ENCODE results near the gene GATA6.

DNA sequence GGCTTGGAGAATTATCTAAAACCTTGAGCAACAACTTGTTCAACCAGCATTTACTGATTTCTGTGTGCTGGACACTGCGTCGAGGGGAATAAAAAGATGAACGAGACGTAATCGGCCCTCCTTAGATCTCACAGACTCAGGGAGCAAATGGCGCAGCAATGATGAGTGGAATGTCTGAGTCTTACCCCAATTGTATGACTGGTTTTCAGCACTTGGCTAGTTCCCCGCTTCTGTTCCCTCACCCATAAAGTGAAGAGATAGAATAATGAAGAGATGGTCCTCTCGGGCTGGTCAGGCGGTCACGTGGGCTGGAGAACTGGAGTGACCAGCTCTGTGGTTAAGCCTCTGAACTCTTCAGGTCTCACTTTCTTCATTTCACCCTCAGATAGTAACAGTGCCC is 17.3 kb upstream of the GATA6 start:
- TF ChIP-seq, protein P1, sequence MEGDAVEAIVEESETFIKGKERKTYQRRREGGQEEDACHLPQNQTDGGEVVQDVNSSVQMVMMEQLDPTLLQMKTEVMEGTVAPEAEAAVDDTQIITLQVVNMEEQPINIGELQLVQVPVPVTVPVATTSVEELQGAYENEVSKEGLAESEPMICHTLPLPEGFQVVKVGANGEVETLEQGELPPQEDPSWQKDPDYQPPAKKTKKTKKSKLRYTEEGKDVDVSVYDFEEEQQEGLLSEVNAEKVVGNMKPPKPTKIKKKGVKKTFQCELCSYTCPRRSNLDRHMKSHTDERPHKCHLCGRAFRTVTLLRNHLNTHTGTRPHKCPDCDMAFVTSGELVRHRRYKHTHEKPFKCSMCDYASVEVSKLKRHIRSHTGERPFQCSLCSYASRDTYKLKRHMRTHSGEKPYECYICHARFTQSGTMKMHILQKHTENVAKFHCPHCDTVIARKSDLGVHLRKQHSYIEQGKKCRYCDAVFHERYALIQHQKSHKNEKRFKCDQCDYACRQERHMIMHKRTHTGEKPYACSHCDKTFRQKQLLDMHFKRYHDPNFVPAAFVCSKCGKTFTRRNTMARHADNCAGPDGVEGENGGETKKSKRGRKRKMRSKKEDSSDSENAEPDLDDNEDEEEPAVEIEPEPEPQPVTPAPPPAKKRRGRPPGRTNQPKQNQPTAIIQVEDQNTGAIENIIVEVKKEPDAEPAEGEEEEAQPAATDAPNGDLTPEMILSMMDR (conservative IDR thresholded peaks at IDR 0.05) = no peak
- TF ChIP-seq ZFX (IDR thresholded peaks at IDR 0.05) = no peak

Data from C4-2B (cell line).